ENCODE data around the gene NTSR1.

DNA sequence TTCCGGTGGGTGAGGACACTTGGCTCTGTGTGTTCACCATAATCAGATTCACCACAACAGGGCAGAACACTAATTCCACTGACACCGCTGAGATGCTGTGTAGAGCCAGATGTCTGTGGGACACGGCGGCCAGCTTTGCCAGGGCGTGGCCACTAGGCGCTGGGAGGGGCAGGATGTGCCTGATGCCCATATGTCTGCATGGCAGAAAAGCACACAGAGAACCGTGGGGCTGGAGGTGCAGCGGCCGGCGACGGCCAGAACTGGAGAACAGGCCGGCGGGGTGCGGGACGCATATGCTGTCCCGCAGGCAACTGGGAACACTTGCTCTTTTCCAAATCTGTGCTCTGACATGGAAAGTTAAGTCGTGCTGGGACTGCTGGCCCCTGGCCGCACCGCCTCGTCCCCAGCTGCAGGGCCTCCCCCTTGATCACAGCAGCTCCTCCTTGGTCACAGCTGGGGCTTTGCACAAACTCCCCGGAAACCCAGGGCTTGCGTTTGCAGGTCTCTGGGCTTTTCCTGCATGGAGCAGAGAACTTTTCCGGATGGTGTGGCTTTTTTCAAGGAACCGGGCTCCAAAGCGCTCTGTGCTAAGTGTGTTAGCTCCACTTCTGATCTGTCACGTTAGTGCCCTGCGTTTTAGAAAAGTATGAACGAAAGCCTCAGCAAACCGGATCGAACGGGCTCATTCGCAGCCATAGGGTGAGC is 31.1 kb downstream of the NTSR1 start:
- TF ChIP-seq, protein P1, sequence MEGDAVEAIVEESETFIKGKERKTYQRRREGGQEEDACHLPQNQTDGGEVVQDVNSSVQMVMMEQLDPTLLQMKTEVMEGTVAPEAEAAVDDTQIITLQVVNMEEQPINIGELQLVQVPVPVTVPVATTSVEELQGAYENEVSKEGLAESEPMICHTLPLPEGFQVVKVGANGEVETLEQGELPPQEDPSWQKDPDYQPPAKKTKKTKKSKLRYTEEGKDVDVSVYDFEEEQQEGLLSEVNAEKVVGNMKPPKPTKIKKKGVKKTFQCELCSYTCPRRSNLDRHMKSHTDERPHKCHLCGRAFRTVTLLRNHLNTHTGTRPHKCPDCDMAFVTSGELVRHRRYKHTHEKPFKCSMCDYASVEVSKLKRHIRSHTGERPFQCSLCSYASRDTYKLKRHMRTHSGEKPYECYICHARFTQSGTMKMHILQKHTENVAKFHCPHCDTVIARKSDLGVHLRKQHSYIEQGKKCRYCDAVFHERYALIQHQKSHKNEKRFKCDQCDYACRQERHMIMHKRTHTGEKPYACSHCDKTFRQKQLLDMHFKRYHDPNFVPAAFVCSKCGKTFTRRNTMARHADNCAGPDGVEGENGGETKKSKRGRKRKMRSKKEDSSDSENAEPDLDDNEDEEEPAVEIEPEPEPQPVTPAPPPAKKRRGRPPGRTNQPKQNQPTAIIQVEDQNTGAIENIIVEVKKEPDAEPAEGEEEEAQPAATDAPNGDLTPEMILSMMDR (conservative IDR thresholded peaks at IDR 0.05; ENCODE audit: low read length): no peak
- TF ChIP-seq EZH2phosphoT487 (IDR thresholded peaks at IDR 0.05; ENCODE audit: borderline replicate concordance): no peak

Measured in Loucy (cell line).